Stimulated activated CD8-positive, alpha-beta memory T cell treated with anti-CD3 and anti-CD28 coated beads, Interleukin-4, amount 100 ng/mL, for 48 hours (primary cell): ENCODE measurements around the gene GFRA1.
"Not testable (repeated sequence)": the region's sequence is repeated elsewhere in the genome, so short reads cannot be mapped to it uniquely, and the experiment has no call there.

Experiments
- DNase-seq: peaks from one replicate; pipeline ENCODE4 v3.0.0-alpha.2; 2020

Gene GFRA1

DNA sequence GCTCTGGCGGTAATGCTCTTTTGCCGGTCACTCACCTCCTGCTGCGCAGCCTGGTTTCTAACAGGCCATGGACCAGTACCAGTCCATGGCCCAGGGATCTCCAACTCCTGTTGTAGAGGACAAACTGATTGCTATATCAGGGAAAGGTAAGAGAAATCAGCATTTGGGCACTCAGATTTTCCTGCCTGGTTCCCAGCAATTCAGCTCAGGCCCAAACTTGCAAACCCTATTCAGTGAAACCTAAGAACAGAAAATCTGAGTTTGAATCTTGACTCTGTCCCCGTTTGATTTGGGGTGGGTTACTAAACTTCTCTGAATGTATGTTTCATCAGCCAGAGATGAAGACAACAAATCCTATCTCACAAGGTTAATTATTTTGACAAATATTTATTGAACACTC lies 77.4 kb downstream of the GFRA1 start:
- DNase-seq, result no peak

DNA sequence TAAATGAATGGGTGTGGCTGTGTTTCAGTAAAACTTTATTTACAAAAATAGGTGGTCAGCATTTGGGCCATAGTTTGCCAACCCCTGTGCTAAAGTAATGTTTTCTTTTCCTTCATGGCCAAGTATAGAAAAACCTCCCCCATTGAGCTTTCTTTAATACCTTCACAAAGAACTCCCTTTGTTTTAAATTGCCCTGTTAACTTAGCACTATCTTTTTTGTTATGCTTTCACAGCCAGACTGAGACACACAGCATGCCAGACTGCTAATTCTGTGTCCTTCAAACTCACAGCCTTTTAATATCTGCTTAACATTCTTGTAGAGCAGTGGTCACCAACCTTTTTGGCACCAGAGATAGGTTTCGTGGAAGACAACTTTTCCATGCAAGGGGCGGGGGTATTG lies 78.0 kb downstream of the GFRA1 start:
- DNase-seq, result no peak

DNA sequence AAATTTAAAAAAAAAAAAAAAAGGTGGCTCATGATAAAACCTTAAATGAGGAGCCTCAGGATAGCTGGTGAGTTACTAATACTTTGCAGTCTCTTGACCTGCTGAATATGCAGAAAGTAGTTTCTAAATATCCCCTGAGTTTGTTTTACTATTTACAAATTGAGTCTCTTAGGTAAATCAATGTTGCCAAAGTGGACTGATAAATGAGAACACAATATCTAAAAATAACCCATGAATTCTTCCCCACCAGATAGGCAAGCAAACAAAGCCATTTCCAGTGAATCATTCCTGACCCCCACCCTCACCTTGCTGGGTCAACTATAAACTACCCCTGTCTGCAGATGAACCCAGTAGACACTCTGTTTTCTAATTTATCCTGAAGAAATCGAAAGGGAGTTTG lies 78.9 kb downstream of the GFRA1 start:
- DNase-seq, result no peak

DNA sequence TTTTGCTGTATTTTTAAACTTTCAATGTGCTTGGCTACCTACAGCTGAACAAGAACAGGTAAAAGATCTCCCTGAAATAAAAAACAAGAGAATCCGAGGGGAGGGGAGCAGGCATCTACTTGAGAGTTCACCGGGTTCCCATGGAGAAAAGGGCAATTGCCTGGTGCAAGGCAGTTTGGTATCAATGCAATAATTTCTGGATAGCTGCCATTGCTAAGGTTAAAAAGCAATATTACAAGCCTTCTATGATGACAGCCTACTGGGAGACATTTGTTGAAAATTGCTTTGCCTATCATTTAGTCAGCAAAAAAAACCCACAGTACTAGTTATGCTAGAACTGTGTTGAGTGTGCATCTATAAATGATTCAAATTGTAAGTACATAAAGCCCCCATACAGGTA lies 82.1 kb downstream of the GFRA1 start:
- no peak for DNase-seq

DNA sequence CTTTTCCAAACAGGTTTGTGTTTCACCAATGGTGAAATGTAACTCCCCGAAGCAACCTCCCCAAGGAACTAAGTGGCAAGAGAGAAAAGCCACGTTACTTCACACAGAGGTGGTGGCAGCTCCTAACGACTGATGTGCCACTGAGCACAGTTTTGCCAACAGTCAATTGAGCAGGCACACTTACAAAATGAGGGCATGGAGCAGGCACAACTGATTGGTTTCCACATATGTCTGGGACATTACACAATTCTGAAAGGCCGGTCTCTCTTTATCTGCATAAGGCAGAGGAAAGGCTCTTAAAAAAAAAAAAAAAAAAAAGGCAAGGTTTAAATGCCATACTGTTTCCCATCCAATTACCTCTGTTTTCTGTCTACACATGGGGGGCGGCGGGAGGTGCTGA lies 86.7 kb downstream of the GFRA1 start:
- no peak for DNase-seq

DNA sequence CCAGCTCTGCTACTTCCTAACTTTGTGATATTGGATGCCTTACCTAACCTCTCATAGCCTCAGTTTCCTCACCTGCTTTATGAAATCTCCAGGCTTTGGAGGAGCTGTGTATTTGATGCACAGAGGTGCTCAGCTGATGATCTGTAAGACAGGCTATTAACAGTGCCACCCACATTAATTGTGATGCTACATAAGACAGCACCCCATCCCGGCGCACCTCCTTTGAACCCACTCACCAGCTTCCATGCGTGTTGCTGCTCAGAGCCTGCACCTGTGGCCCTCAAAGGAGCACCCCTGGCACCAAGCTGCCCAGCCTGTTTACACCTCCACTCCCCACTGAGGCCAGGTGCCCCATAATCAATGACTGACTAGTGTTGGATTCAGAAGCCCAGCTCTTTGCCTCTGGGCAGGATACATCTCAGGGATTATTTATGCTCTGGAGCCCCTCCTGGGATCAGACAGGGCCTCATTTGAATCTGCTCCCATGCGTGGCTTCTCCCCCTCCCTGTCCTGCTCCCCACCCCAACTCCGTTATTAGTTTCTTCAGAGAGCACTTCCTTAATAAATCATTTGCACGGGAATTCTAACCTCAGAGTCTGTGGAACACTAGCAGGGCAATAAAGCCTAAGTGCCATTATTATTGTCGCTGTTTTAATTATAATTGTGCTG lies 87.7 kb downstream of the GFRA1 start:
- DNase-seq, result no peak

DNA sequence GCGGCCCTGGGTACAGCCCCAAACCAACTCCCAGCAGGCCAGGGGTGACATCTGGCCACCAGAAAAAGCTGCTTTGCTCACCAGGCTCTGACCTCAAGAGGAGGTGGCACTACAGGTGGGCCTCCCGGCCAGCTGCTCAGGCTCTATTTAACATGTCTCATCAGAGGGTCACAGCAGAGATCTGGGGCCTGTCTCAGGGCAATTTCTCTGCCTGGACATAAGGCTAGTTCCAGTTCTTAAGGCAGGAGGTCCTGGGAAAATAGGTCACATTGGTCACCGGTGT lies 88.6 kb downstream of the GFRA1 start:
- no peak for DNase-seq

DNA sequence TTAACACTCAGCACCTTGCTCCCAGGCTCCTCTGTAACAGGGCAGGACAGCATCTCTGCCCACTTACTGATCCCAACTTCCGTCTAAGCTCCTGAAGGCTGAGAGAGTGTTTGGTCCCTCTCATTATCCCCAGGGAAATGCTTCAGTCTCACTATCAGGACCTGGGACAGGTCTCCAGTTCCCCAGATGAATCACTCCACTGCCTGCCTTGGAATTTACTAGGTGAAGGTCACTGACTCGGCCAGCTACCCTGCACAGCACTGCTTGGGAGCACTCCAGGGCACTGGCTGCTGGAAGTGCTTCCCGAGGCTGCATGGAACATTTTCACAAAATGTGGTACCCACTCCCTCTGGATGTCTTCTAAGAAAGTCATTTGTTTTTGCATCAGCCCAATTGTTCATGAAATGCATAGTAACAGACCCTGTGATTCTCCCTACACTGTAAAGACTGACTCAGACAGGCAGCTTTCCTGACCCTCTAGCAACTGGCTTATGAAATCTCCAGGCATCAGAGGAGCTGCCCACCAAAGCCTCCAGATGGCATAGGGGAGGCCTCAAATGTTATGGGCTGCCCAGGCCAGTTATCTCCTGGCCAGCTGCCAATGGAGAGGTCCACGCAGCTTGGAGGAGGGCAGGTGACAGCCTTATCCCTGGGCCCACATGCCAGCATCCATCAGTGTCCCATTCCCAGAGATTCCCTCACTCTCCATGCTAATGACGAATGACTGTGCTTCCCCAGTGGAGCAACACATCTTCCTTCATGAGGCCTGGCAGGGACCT lies 89.1 kb downstream of the GFRA1 start:
- DNase-seq, result no peak

GRCh38 chr10:116182426-116182825 lies 90.6 kb downstream of the GFRA1 start:
- no peak for DNase-seq

GRCh38 chr10:116178086-116178605 lies 94.9 kb downstream of the GFRA1 start:
- DNase-seq, result no peak

- DNase-seq, result no peak
Observed at GRCh38 chr10:116175231-116175630, 97.8 kb downstream of the GFRA1 start.

DNA sequence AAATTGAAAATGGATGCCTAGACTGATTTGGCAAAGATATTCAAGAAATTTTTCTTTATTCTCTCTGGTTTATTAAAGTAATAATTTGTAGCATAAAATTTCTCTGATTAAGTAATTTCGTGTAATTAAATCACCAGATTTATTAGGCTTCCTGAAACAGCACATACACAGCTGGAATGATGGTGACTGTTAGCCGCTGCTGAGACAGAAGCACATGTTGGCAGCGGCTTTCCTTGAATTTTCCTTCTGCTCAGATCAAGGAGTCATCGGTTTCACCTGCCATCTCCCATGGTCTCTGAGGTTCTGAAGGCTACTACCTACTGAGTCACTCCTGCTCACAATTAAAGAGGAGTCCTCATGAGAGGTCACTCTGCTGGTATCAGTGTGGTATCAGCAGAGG lies 101.5 kb downstream of the GFRA1 start:
- no peak for DNase-seq

GRCh38 chr10:116170815-116171250 lies 102.2 kb downstream of the GFRA1 start:
- no peak for DNase-seq

GRCh38 chr10:116169782-116170445 lies 103.1 kb downstream of the GFRA1 start:
- no peak for DNase-seq

GRCh38 chr10:116168745-116169144 lies 104.3 kb downstream of the GFRA1 start:
- no peak for DNase-seq

GRCh38 chr10:116168329-116168728 lies 104.7 kb downstream of the GFRA1 start:
- no peak for DNase-seq

DNA sequence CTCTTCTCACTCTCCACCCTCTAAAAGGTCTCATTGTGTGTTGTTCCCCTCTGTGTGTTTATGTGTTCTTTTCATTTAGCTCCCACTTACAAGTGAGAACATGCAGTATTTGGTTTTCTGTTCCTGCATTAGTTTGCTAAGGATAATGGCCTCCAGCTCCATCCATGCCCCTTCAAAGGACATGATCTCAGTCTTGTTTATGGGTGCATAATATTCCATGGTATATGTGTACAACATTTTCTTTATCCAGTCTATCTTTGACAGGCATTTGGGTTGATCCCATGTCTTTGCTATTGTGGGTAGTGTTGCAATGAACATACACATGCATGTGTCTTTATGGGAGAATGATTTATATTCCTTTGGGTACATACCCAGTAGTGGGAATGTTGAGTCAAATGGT lies 107.1 kb downstream of the GFRA1 start:
- not testable (repeated sequence) for DNase-seq

DNA sequence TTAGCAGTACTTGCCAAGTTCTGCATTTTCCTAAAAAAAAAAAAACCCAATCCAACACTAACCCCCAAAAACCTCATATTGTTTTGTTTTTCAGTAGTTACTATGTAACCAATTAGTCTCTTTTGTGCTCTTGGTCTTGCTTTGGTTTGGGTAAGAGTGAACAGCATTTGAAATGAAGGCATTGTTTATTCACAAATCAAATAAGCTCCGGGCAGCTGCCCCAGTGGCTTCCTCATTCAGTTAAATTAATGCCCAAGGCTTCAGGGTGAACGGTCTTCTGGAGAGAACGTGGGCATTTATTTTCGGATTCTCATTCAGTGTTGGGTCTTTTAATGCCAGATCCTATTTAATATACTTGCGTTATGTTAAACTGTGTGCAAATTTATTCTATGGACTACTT lies 108.7 kb downstream of the GFRA1 start:
- DNase-seq, result no peak

DNA sequence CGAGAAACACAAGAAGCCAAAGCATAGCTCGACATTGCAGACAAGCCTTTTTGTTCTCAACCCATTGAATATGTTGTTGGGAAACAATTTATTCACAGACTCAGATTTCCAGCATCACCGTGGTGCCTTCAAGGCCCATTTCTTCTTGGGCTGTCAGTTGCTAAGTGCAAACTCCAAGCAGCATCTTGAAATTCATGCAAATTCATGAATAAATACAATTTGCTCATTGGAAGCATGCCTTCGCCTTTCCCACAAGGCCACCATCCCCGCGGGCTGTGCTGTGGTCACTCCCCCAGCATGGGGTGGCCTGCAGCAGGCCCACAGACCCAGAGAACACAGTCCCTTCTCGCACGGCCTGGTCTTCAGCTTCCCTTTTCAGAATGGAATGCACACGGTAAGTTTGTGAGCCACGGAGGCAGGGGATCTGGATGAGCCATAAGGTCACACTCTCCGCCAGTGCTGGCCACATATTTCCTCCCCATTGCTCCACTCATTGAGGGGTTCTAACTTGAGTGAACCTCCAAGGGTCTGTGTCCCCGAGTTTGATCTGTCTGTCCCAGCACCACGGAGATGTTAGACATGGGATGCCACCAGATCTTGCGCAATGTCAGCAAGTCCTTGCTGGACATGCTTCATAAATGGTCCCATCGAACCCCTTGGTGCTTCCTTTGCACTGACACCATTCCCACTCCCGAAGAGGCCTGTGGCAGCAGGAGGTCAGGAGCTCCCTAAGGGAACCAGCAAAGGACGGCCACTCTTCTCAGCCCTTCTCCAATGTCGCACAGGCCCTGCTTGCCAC lies 109.5 kb downstream of the GFRA1 start:
- no peak for DNase-seq

DNA sequence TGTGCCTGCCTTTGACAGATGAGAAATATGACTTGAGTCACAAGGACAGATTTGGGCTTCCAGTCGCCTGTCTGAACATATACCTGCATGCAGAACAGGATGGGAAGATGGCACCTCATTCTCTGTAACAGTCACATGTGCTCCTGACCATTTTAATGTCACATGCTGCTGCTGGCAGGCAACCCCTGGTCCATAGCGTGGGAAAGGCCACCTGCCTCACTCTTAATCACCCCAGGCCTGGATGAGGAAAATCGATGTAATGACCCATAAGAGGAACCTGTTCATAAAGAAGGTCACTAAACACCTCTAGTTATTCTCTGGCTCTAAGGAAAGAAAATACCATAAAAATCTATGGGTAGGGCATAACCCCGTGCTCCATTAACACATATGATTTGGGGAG lies 110.2 kb downstream of the GFRA1 start:
- DNase-seq, result no peak

DNA sequence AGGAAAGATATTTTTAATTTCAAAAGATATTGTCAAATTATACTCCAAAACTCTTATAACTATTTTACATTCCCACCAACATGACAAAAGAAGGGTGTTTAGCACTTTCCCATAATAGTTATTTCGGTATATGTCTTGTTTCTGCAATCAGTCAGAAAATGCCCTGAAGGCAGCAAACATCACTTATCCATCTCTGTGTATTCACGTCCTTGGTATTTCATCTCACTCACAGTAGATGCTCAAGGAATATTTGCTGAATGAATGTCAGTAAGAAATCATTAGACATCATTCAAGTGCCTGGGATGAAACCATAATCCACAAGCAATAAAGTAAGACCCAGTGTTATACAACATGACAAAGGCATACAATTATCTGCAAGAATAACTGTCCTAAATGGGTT lies 112.7 kb downstream of the GFRA1 start:
- no peak for DNase-seq

DNA sequence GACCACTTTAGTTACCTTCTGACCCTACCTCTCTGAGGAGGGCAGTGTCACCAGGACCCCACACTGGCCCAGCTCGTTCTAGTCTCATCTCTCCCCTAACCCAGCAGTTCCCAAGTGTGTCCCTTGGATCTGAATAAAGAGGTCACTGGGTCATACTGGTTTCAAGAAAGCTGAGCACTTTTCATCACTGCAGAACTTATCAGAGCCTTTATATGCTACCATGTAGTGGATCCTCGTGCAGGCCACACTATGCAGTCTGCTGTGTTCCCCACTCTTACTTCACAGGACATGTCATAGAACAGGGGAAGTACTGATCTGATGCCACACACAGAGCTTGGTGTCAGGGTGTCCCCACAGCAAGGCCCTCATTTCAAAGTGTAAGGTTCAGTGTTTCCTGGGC lies 113.8 kb downstream of the GFRA1 start:
- no peak for DNase-seq

- DNase-seq, result no peak
Observed at GRCh38 chr10:116158036-116158435, 115.0 kb downstream of the GFRA1 start.
